ENCODE results near the gene UNK.
"Not testable (repeated sequence)": the region's sequence is repeated elsewhere in the genome, so short reads cannot be mapped to it uniquely, and the experiment has no call there.

UNK gene

GRCh38 chr17:75840799-75841164, 56.2 kb downstream of the UNK start:
- DNase-seq: no peak

GRCh38 chr17:75842411-75842810, 57.8 kb downstream of the UNK start:
- DNase-seq: no peak

- DNase-seq: peak; percentile 37
These were observed 58.5 kb downstream of the UNK start for GRCh38 chr17:75842963-75843576.

GRCh38 chr17:75843577-75844529, 59.2 kb downstream of the UNK start, which contains the start of gene UNC13D:
UNC13D (minus strand) TSS chr17:75844404; CDS start chr17:75844337, 67 bp downstream.
- peak; percentile 61 for DNase-seq

GRCh38 chr17:75844530-75845057, 60.0 kb downstream of the UNK start:
- no peak for DNase-seq

GRCh38 chr17:75845058-75845711, 60.6 kb downstream of the UNK start:
- DNase-seq: peak; percentile 69

GRCh38 chr17:75845933-75846691, 61.5 kb downstream of the UNK start:
- no peak for DNase-seq

GRCh38 chr17:75846692-75847613, 62.3 kb downstream of the UNK start:
- no peak for DNase-seq

- no peak for DNase-seq
These were observed 63.3 kb downstream of the UNK start for GRCh38 chr17:75847614-75848522.

- peak; percentile 84 for DNase-seq
These were observed 64.1 kb downstream of the UNK start for GRCh38 chr17:75848523-75849278.

GRCh38 chr17:75849279-75849646, 64.7 kb downstream of the UNK start:
- no peak for DNase-seq

- DNase-seq: no peak
These were observed 65.1 kb downstream of the UNK start for GRCh38 chr17:75849724-75850123.

GRCh38 chr17:75850928-75851692, 66.5 kb downstream of the UNK start:
- DNase-seq: no peak

- DNase-seq: not testable (repeated sequence)
These were observed 67.0 kb downstream of the UNK start for GRCh38 chr17:75851693-75851991.

GRCh38 chr17:75853433-75853832, 68.8 kb downstream of the UNK start:
- no peak for DNase-seq

- no peak for DNase-seq
These were observed 69.6 kb downstream of the UNK start for GRCh38 chr17:75854101-75854748.

- DNase-seq: no peak
These were observed 70.3 kb downstream of the UNK start for GRCh38 chr17:75854881-75855309.

GRCh38 chr17:75855310-75856061, 70.9 kb downstream of the UNK start, which contains the start of gene WBP2:
WBP2 (minus strand) TSS chr17:75855335; CDS start chr17:75855297, 38 bp downstream.
- DNase-seq: peak; percentile 97
